ENCODE data around the gene HMGCR. TPM values are rescaled to one million over a fixed set of nuclear protein-coding genes. Genes with fewer than 3 reads are reported as not detected.

Gene HMGCR
- total RNA-seq, 4 donors from 2014 or later: 9.6 to 17.4 (median 12.6) TPM

DNA sequence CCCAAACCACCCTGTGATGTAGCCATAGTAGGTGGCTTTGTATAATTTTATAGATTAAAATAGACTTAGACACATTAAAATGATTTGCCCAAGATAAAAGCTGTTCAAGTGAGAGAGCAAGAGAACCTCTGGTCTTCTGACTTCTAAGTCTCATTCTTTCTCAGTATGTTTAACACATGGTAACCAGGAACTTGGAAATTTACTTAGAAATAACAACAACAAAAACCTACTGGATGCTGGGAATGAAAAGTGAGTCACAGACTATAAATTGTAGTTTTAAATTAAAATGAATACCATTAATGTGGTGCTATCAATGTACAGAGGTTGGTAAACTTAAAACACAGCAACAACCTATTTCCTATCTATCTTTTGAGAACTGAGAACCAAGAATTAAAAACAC, 30.4 kb downstream of the HMGCR start:
- Histone ChIP-seq H3K4me1 (peaks cover 0 to 13% (median 10%) of the 10 kb centered on the region in 4 donors), H3K27ac (replicated peaks in 1 of 4) (no peak overlapping the region), H3K4me3 (no peak overlapping the region), H3K36me3 (no peaks in the 10 kb centered on the region), H3K9me3 (no peaks in the 10 kb centered on the region), H3K27me3 (no peaks in the 10 kb centered on the region)
- TF ChIP-seq, protein P1, sequence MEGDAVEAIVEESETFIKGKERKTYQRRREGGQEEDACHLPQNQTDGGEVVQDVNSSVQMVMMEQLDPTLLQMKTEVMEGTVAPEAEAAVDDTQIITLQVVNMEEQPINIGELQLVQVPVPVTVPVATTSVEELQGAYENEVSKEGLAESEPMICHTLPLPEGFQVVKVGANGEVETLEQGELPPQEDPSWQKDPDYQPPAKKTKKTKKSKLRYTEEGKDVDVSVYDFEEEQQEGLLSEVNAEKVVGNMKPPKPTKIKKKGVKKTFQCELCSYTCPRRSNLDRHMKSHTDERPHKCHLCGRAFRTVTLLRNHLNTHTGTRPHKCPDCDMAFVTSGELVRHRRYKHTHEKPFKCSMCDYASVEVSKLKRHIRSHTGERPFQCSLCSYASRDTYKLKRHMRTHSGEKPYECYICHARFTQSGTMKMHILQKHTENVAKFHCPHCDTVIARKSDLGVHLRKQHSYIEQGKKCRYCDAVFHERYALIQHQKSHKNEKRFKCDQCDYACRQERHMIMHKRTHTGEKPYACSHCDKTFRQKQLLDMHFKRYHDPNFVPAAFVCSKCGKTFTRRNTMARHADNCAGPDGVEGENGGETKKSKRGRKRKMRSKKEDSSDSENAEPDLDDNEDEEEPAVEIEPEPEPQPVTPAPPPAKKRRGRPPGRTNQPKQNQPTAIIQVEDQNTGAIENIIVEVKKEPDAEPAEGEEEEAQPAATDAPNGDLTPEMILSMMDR (IDR thresholded peaks at IDR 0.05): no peak
- TF ChIP-seq POLR2AphosphoS5 (IDR thresholded peaks at IDR 0.05): no peak
- TF ChIP-seq EP300 (IDR thresholded peaks at IDR 0.05): no peak
- no peak for TF ChIP-seq POLR2A (IDR thresholded peaks at IDR 0.05; ENCODE audit: low read depth)
- no peak for DNase-seq (ENCODE audit: extremely low spot score)
- intact Hi-C loops (cut with DNase I): no loop called here

DNA sequence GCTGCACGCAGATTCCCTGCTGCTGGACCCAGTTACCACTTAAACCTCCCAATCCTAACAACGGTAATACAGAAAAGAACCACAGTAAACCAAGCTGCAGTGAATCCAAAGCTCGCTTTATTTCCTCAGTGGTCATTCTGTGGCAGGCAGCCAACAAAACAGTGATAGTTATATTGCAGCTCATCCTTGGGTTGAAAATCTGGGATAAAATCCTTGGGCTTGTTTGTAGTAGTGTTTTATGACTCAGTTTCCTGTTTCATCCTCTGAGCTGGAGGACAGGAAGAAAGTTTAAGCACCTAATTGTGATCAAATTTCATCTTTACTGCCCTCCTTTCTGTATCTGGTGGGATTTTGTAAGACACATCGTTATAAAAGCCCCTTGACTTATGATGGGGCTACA, 31.4 kb downstream of the HMGCR start:
- Histone ChIP-seq H3K4me1 (peaks cover 0 to 9% (median 5%) of the 10 kb centered on the region in 4 donors), H3K4me3 (no peak overlapping the region), H3K27me3 (no peaks in the 10 kb centered on the region), H3K36me3 (peaks cover 0 to 1% (median 0%) of the 10 kb centered on the region in 4 donors), H3K9me3 (no peaks in the 10 kb centered on the region), H3K27ac (replicated peaks in 1 of 4) (no peak overlapping the region)
- no peak for TF ChIP-seq POLR2AphosphoS5 (IDR thresholded peaks at IDR 0.05)
- TF ChIP-seq POLR2A (IDR thresholded peaks at IDR 0.05; ENCODE audit: low read depth): no peak
- TF ChIP-seq EP300 (IDR thresholded peaks at IDR 0.05): no peak
- TF ChIP-seq, protein P1 (IDR thresholded peaks at IDR 0.05): no peak
- intact Hi-C loops (cut with DNase I): no loop called here
- DNase-seq (ENCODE audit: extremely low spot score): no peak
- WGBS: 84% methylated on average over 4 of the region's 4 CpGs

DNA sequence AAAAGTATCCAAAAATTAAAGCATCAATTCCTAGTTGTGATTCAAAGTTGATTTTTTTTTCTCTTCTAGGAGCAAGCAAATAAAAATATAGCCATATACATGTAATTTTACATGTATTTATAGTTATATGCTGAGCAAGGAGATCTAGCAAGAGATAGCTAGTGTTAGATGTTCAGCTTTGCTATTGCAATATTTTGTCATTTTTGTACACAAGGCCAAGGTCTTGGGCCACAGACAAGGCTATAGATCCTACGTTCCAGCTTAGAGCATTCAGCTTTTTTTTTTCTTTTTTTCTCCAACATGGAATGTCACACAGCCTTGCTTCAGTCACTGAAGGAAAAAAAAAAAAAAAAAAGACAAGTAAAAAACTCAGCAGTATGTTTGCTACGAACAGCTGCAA, 36.8 kb downstream of the HMGCR start:
- Histone ChIP-seq H3K4me3 (no peak overlapping the region), H3K4me1 (no peaks in the 10 kb centered on the region), H3K9me3 (no peaks in the 10 kb centered on the region), H3K36me3 (peaks cover 6 to 47% (median 30%) of the 10 kb centered on the region in 4 donors), H3K27ac (replicated peaks in 1 of 4) (no peak overlapping the region), H3K27me3 (no peaks in the 10 kb centered on the region)
- intact Hi-C loops (cut with DNase I): no loop called here
- TF ChIP-seq POLR2A (IDR thresholded peaks at IDR 0.05; ENCODE audit: low read depth) (no peak), EP300 (IDR thresholded peaks at IDR 0.05) (no peak), POLR2AphosphoS5 (IDR thresholded peaks at IDR 0.05) (no peak)
- TF ChIP-seq, protein P1 (IDR thresholded peaks at IDR 0.05): no peak
- WGBS: 52% methylated on average over 2 of the region's 2 CpGs
- DNase-seq (ENCODE audit: extremely low spot score): no peak

DNA sequence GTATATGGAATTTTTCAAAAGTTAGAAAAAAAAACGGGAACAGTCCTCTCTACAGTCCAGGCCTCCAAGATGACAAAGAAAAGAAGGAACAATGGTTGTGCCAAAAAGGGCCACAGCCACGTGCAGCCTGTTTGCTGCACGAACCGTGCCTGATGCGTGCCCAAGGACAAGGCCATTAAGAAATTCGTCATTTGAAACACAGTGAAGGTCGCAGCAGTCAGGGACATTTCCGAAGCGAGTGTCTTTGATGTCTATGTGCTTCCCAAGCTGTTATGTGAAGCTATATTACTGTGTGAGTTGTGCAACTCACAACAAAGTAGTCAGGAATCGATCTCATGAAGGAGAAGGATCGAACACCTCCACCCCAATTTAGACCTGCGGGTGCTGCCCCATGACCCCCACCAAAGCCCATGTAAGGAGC, 37.4 kb downstream of the HMGCR start:
- 85% methylated on average over 12 of the region's 12 CpGs for WGBS
- Histone ChIP-seq H3K9me3 (no peaks in the 10 kb centered on the region), H3K4me1 (no peaks in the 10 kb centered on the region), H3K36me3 (peaks cover 7 to 53% (median 35%) of the 10 kb centered on the region in 4 donors), H3K27me3 (no peaks in the 10 kb centered on the region), H3K27ac (replicated peaks in 1 of 4) (no peak overlapping the region), H3K4me3 (no peak overlapping the region)
- TF ChIP-seq EP300 (IDR thresholded peaks at IDR 0.05): no peak
- intact Hi-C loops (cut with DNase I): no loop called here
- no peak for DNase-seq (ENCODE audit: extremely low spot score)

- peaks cover 11 to 63% (median 45%) of the 10 kb centered on the region in 4 donors for H3K36me3 ChIP-seq
- H3K9me3 ChIP-seq: no peaks in the 10 kb centered on the region
- H3K4me3 ChIP-seq: no peak overlapping the region
- H3K4me1 ChIP-seq: no peaks in the 10 kb centered on the region
- no peak overlapping the region for H3K27ac ChIP-seq (replicated peaks in 1 of 4)
- TF ChIP-seq EP300 (IDR thresholded peaks at IDR 0.05): no peak
- no peak for TF ChIP-seq POLR2AphosphoS5 (IDR thresholded peaks at IDR 0.05)
- TF ChIP-seq, protein P1 (IDR thresholded peaks at IDR 0.05): no peak
- TF ChIP-seq POLR2A (IDR thresholded peaks at IDR 0.05; ENCODE audit: low read depth): no peak
- DNase-seq (ENCODE audit: extremely low spot score): no peak
- intact Hi-C loops (cut with DNase I): no loop called here
- no peaks in the 10 kb centered on the region for H3K27me3 ChIP-seq
- 98% methylated on average over 4 of the region's 4 CpGs for WGBS
Measured at GRCh38 chr5:75375414-75375813, 38.4 kb downstream of the HMGCR start.

Data from esophagus muscularis mucosa (tissue), 4 donors.